SU-DHL-6 (cell line): ENCODE results near the gene WBP2NL.

Experiments used
- CTCF ChIP-seq: fragments of 200-600 bp; sonication (generic); IDR thresholded peaks from one replicate; pipeline ENCODE4 v1.5.1; 2017; ENCODE audit warnings: antibody characterized with exemption, mild to moderate bottlenecking, low read length, moderate library complexity; ENCODE audit not compliant: insufficient read depth, poor library complexity, severe bottlenecking
- EZH2phosphoT487 ChIP-seq: fragments of 200-600 bp; sonication (generic), shearing (Covaris generic); conservative IDR thresholded peaks from 2 replicates; pipeline ENCODE4 v1.6.1; 2018; ENCODE audit warnings: mild to moderate bottlenecking, antibody characterized with exemption, low read length, moderate library complexity, mixed read lengths

GRCh38 chr22:42000466-42000865 lies 1.9 kb downstream of the WBP2NL start:
- TF ChIP-seq CTCF (no peak), EZH2phosphoT487 (no peak)
